SW 1271 (cell line): ENCODE results near the gene HIPK3.
"Not testable (repeated sequence)": the region's sequence is repeated elsewhere in the genome, so short reads cannot be mapped to it uniquely, and the experiment has no call there.

Experiments used
- DNase-seq, 2 experiments: peaks; one replicate each; lab custom pipeline; 2025; lab: John Stamatoyannopoulos, UW

The HIPK3 gene

DNA sequence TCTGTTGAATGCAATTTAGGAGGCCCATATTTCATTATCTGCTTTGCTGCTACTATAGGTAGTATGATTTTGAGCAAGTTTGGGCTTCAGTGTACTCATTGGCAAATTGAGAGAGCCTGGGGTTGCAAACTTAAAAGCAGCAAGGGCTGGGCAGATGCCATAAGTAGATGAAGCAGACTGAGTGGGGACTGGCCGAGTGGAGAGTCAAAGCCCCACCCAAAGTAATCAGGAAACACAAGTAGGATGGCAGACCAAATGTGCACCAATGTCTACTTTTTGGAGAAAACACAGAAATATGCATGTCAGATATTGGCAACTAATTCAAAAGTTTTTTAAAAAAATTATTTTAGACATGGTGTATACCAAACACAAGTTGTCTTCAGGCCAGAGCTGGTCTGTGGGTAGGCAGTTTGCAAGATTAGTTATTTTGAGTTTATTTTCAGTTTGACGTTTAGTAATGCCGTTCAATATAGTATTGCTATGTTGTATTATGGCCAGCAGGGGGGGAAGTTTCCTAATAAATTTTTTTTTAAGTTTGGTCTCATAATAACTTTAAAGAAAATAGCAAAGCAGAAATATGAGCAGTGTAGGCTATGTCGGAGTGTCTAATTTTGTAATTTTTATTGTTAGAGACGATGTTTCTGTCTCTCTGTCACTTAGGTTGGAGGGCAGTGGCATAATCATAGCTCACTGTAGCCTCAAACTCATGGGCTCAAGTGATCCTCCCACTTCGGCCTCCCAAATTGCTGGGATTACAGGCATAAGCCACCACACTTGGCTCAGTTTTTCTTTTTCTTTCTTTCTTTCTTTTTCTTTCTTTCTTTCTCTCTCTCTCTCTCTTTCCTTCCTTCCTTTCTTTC lies 105.1 kb downstream of the HIPK3 start:
- DNase-seq = peak in 1 of 2 experiments; percentile 75

DNA sequence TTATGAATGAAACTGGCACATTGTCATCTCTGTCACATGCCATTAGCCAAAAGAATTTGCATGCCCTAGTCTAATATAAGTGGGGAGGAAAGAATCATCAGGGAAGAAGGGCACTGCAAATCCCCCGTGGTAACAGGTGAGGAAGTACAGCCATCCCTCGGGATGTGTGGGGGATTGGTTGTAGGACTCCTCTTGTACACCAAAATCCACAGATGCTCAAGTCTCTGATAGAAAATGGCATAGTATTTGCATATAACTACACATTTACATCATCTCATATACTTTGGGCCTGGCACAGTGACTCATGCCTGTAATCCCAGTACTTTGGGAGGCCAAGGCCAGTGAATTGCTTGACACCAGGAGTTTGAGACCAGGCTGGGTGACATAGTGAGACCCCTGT lies 109.7 kb downstream of the HIPK3 start:
- no peak for DNase-seq

DNA sequence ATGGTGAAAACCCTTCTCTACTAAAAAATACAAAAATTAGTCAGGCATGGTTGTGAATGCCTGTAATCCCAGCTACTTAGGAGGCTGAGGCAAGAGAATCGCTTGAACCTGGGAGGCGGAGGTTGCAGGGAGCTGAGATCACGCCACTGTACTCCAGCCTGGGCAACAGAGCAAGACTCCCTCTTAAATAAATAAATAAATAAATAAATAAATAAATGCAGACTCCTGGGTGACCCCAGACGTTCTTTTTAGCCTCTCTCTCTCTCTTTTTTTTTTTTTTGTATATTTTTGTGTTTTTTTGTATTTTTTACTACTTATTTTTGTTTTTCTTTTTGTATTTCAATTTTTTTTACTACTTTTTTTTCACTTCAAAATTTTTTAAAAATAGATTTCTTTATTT lies 111.3 kb downstream of the HIPK3 start:
- DNase-seq = not testable (repeated sequence)

DNA sequence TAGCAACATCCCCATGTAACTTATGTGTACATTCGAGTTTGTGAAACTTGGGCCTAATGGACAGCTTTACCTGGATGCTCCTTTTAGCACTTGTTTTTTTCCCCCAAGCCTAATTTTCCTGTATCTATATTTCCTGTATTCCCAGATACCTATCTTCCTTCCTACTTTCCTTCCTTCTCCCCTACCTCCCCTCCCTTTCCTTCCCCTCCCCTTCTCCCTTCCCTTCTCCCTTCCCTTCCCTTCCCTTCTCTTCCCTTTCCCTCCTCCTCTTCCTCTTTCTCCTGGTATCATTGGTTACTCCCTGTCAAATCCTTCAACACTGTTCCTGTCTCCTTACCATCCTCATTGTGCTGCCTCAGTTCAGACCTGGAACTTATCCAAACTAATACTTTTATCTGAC lies 111.8 kb downstream of the HIPK3 start:
- DNase-seq = no peak

DNA sequence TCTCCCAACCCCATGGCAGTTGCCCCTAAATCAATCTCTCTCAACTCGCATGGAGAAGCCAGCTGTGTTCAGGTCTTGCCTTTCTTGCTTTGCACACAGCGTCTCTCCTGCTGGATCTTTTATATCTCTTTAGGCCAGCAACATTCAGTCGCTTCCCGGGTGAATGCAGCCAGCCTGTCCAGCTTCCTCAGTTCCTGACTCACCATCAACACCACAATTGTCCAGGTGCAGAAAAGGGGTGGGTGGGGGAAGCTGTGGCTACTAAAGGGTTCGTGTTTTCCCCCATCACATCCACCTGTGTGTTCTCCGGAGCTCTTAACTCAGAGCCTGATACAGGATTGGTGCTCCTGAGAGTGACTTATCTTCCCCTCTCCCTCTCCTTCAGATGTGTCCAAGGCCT lies 116.5 kb downstream of the HIPK3 start:
- no peak for DNase-seq

DNA sequence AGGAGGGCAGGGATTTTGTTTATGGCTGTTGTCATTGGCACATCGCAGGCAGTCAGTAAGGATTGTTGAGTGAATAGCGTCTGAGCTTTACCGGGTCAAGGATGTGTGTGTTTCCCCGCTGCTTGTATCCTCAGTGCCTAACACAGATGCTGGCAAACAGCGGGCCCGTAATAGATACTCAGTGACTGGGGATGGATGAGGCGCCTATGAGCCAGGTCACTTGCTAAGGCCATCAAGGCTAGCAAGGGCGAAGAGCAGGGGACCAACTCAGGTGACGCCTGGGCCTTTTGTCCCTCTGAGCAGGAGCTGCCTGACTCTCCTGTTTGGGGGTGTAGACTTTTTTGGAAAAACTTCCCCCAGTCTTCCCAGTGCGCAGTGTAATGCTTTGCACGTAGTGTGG lies 118.1 kb downstream of the HIPK3 start:
- no peak for DNase-seq

DNA sequence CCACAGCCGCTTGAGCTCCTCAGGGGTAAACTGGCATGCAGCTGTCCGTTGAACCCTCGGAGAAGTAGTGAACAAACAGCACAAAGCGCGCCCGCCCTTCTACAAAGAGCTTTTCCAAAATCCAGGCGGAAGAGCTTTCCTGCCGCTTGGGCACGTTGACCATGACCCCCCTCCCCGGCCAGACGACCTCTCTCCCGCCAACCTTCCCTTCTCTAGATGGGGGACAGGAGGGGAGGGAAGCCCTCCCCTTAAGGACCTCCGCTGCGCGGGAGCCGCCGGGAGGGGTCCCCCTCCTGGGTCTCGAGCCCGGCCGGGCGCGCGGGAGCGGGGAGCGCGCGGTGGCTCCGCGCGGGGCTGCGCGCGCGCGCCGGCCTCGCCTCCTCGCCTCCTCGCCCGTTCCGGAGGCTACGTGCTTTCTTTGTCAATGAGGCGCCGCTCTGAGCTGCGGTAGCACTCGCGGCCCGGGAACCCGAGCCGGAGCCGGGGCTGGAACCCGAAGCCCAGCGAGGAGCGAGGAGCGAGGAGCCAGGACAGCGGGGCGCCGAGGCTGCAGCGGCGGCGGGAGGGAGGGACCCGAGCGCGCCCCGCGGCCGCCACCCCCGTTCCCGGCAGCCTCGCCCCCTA lies 118.6 kb downstream of the HIPK3 start, which contains the start of gene KIAA1549L:
Gene KIAA1549L, plus strand, starts transcription at position 421 of the 624 bp plus-strand sequence.
- DNase-seq = peak; percentile 13 to 23

DNA sequence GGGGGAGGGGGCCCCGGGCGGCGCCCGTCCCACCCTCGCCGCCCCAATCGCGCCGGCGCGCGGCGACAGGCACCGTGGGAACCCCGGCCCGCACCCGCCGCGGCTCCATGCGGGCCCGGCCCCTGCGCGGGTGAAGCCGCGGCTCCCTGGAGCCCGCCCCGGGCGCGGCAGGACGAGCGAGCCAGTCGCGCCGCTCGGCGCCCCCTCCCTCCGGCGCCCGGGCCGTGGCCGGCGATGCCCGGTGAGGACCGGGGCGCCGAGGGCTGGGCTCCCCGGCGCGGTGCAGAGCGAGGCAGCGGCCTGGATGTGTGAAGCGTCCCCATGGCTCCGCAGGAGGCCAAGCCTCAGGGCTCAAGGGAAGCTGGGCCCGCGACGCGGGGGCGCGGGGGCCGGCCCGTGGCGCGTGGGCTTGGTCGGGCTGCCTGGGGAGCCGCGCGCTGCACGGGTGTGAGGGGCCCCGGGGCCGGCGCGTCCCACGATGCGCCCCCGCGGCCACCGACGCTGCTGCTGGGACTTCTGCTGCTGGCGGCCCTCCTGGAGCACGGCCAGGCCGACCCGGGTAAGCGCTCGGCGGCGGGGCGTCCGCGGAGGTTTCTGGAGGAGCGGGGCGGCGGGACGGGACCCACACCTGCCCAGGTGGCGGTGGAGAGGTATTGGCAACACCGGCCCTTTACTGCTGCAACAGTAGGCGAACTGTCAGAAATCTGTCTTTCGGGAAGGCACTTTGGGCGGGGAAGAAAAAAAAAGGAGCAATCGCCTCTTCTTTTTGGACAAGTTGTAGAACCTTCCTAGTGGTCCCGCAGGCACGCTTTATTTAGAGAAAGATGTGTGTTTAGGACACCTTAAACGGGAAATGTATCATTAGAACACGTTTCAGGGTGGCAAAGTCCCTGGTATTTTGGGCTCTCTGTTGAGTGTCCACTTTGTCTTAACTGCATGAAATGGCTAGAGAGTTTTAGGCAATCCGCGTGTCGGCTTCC lies 119.4 kb downstream of the HIPK3 start:
- DNase-seq = no peak

DNA sequence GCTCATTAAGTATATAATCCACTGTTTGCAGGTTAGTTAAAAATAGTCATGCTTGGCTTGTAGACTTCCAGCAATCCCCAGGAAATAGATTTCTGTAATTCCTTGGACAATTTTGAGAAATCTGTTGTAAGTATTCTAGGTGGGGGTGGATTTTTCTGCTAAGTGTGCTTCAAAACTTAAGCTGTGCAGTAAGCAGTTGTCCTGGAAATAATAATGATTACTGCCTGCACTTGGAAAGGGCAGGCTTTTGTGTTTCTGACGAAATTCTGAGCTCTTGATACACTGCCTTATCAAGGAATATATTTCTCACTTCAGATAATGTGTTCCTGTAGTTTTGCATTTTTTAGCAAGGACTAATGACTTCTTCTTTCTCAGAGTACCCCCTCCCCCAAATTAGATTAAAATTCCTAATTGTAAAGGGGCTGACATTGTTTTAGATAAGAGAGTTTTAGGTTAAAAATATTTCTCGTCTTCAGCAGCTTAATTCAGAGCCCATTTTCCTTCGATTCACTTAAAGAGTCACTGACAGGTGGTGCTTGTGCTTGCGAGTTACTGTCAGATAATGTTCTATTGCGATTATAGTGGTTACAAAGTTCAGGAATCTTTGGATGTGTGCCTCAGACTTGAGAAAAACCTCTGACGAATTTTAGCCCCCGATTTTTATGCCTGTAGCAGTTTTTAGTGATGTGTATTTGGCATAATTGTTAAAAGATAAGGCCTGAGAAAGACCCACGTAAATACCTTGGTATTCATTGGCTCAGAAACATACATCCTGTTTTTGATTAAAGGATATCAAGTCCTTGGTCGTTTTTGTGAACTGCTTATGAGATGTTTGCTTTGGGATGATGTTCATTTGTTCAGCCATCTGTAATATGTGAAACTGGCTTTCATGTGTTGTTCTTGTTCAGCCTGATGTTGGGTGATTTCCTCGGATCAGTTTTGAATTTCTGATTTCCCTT lies 120.5 kb downstream of the HIPK3 start:
- DNase-seq = no peak

DNA sequence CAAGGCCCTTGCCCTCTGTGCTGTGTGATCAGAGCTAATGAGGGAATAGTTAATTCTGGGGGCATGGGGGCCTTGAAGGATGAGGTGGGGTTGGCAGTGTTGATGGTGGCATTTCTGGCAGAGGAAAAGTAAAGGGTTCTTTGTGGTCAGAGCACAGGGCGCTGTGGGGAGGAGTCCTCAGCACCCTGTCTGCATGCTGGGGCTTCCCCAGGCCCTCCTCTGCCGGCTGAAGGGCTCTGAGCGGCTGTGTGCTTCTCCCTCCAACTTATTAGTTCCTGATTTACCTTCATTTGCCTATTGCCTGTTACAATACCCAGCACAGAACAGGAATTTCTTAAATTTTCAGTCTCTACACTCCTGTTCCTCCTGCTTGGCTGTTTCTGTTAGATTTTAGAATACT lies 122.8 kb downstream of the HIPK3 start:
- no peak for DNase-seq

DNA sequence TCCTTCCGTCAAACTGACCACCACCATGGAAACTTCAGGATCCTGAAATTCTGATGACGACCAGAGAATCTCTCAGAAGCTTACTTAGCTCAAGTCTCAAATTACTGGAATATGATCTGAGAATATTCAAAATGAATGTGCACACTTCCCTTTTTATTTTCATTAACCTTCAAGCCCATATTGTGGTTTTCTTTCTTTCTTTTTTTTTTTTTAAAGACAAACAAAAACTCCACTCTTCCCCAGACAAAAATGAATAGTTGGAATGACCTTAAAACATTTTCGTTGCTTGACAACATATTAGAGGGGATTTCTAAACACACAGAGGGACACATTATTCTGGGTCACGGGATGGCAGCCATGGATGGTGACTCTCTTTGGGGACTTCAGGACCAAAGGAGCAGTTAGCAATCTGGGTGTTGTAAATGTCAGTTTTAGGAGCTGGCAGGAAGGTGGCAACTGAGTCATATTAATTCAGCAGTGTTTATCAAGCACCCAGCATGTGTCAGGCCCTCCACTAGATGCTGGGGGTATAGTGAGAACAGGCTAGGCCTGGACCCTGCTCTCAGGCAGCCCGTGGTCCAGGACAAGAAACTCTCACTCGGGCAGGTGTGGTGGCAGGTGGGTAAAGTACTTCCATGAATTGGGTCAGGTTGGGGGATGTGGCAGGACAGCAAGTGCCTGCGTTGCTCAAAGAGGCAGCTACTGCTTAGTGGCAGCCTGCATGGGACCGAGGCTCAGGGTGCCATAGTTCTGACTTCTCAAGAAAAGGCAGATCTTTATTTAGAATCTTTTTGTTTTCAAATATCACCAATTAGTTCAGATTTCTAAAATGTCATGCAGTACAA lies 126.1 kb downstream of the HIPK3 start:
- no peak for DNase-seq

DNA sequence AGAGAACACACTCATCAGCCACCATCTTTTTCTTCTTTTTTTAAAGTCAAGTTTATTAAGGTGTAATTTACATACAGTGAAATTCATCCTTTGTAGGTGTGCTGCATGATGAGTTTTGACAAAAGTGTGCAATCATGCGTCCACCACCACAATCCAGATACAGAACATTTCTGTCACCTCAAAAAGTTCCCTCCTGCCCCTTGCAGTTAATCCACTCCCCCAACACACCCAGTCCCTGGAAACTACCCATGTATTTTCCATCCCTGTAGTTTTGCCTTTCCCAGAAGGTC lies 126.7 kb downstream of the HIPK3 start:
- DNase-seq = no peak

DNA sequence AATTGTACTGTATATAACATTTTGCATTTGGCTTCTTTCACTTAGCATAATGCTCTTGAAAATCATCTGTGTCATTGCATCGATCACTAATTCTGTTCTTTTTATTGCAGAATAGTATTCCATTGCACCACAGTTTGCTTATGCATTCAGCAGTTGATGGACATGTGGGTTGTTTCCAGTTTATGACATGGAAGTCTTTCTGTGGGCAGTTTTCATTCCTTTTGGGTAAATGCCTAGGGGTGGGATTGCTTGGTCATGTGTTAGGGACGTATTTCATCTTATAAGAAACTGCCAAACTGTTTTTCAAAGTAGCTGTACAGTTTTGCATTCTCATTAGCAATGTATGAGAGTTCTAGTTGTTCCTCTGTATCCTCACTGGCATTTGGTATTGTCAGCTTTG lies 127.0 kb downstream of the HIPK3 start:
- no peak for DNase-seq

DNA sequence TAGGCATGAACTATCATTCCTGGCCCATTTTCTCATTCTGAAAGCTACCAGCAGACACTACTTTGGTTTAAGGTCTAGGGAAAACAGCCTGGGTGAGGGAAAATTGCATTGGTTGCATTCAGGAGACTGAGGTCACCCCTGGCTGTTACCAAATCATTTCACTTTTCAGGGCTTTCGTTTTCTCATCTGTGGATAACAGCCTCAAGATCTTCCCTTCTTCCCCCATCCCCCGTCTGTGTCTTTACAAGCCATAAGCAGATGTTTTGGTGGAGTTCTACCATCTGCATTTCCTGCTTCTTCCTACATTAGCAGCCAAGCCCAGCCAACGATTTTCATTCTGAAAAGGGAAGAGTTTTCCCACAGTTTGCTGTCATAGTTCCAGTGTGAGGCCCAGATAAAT lies 130.4 kb downstream of the HIPK3 start:
- no peak for DNase-seq

DNA sequence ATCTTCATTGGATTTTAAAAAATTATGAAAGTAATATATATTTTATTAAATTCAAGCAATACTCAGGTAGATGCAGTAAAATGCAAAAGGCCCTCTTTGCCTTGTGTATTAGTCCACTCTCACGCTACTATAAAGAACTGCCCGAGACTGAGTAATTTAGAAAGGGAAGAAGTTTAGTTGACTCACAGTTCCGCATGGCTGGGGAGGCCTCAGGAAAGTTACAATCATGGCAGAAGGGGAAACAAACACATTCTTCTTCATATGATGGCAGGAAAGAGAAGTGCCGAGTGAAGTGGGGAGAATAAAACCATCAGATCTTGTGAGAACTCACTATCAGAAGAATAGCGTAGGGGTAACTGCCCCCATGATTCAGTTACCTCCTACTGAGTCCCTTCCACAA lies 130.8 kb downstream of the HIPK3 start:
- DNase-seq = no peak

DNA sequence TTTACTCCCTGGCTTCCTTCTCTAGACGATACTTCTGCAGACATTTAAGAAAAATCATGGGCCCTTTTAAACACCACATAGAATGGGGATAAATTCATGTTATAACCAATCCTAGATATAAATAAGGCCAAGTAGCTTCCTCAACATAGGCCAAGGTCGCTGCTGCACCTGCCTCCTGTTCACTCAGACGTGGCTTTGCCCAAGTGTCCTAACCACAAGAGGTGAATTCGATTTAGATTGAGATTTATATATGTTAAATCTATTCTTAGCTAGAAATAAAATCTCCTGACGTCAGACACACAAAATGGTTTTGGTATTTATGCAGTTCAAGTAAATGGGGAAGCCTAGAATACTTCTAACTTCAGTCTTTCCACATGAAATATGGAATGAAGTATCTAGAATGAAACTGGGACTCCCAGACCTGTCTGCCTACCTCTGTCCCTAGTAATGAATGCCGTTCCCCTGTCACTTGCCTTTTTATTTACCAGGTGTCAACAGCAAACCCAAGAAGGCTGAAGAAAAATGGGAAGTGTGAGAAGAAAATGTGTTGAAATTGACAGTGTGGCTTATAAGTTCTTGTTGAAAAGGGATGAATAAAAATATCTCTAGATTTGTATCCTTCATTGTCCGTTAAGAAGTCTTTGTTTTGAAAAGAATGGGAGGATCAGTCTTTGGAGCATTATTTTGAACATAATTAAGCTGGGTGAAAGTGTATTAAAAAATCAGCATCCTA lies 131.8 kb downstream of the HIPK3 start:
- no peak for DNase-seq

DNA sequence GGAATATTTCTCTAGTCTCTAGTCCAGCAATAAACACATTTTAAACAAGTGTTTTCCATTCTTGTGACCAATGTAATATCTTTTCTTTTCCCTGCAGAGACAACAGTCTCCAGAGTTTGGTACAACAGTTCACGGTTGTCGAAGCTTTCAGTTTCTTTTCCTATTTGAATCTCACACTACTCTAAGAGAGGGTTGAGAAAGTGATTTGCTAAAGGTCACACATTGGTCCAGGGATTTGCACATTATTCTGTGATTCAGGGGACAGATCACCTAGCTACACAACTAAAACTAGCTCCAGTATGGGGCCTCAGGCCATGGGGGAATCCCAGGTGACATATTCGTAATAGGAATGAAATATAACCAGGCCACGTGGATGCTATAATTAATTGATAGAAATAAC lies 132.5 kb downstream of the HIPK3 start:
- no peak for DNase-seq

DNA sequence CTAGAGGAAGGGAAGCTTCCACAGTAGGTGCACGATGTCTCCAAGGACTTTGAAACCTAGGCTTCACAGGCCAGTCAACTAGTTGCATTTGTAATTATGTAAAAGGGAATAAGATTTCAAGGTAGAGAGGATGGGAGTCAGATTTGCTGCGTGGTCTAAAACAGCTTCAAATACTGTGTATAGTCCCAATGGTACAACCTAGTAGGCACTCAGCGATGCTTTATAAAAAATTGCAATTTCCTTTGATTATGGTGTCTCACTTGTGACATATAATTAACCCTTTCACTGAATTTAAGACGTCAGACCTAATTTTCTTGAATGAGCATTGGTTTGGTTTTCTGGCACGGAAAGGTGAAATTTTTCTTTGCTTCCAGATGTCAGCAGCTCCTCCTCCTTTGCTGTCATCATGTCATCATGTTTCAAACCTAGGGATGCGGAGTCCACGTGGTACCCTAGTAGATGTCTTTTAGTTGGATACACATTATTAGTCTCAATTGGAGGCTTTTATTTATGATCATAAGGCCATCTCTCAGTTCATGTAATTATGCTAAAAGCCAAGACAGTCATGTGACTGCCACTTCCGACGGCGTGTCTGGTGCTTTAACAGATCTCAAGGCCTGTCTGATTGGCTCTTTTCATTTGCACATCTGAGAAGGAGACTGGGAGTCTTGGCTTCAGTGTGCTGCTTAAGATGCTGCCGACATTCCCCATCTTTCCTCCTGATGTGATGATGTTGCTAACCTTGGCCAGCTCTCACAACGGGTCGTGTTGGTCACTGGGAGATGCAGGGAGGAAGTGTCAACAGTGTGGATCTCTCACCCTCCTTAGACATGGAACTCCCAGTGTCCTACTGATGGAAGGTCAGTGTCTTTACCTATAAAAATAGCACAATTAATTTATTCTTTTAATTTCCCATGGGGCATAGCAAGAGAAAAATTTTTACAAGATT lies 134.0 kb downstream of the HIPK3 start:
- no peak for DNase-seq

DNA sequence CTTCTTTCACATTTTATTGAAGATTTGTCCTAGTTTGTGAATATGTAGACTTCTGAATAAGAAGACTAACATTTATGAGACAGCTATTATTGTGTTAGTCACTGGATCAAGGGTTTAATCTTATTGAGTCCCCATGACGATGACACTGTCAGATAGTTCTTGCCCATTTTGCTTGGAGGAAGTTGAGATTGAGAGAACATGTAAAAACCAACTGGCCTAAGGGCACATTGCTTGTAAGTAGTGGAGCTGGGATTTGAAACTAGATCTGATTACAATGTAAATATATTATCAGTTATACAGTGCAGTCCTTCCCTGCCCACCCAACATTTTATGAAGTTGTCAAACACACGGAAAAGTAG lies 134.7 kb downstream of the HIPK3 start:
- no peak for DNase-seq
